Transverse colon (tissue), 4 donors: ENCODE data around the gene CDC14B. TPM values are rescaled to one million over a fixed set of nuclear protein-coding genes. Genes with fewer than 3 reads are reported as not detected.
"Not testable (repeated sequence)": the region's sequence is repeated elsewhere in the genome, so short reads cannot be mapped to it uniquely, and the experiment has no call there.

ENCODE experiments used
- DNase-seq: peaks from one replicate; pipeline ENCODE4 v3.0.0-alpha.2; 2019
- H3K27ac ChIP-seq, 4 donors: fragments of 200-600 bp; sonication (generic); 2 replicates each; pipeline ENCODE4 v1.5.1; 2016 to 2018; ENCODE audit warnings: inconsistent platforms in 4 of 4
- H3K27me3 ChIP-seq: fragments of 200-600 bp; sonication (generic); 2 replicates; pipeline ENCODE4 v1.5.1; 2017; ENCODE audit warnings: inconsistent platforms
- H3K36me3 ChIP-seq, 4 donors: fragments of 200-600 bp; sonication (generic); 2 replicates each; pipeline ENCODE4 v1.5.1; 2017 to 2019; ENCODE audit warnings: inconsistent platforms in 4 of 4
- H3K4me1 ChIP-seq, 4 donors: fragments of 200-600 bp; sonication (generic); 2 replicates each; pipeline ENCODE4 v1.5.1; 2017 to 2020; ENCODE audit warnings: inconsistent platforms in 4 of 4
- H3K4me3 ChIP-seq, 4 donors: fragments of 200-600 bp; sonication (generic); 1 replicate in 1 of 4; 2 replicates in 3 of 4; pipeline versions ENCODE4 v1.5.1 to v1.6.1; 2017 to 2019; ENCODE audit warnings: inconsistent platforms in 4 of 4
- H3K9me3 ChIP-seq, 2 donors: fragments of 200-600 bp; sonication (generic); 2 replicates each; pipeline ENCODE4 v1.5.1; 2017 to 2019; ENCODE audit warnings: inconsistent platforms in 2 of 2
- EP300 ChIP-seq: sonication (generic); formaldehyde crosslinking; IDR thresholded peaks from one replicate; pipeline ENCODE4 v1.6.1; 2017; ENCODE audit warnings: antibody characterized with exemption, low read depth
- POLR2A ChIP-seq: fragments of 450-650 bp; IDR thresholded peaks from one replicate; pipeline ENCODE4 v1.6.1; 2016; ENCODE audit warnings: antibody characterized with exemption, mild to moderate bottlenecking, moderate library complexity
- POLR2AphosphoS5 ChIP-seq, 3 donors: sonication (generic); formaldehyde crosslinking; IDR thresholded peaks; one replicate each; pipeline ENCODE4 v1.6.1; 2016; ENCODE audit warnings: antibody characterized with exemption in 3 of 3
- WGBS, 2 donors: methylation state at CpG; one replicate each; pipeline ENCODE4 v1.1.5; 2018; ENCODE audit warnings: low coverage in 1 of 2; 5-methylcytosine and 5-hydroxymethylcytosine counted together
- in situ Hi-C, 4 donors: fragments of 200-750 bp; cut with MboI; loops; one replicate each; pipeline versions ENCODE4 v1.15.0 to v1.15.1; 2017; ENCODE audit warnings: low sequenced_read_pairs in 3 of 4, low pct_ligation_motif_present in 1 of 4, low pct_unique_long_range_greater_than_20kb in 1 of 4
- intact Hi-C: fragments of 100-400 bp; cut with DNase I; formaldehyde crosslinking; loops from one replicate; pipeline ENCODE4 v1.15.1; 2023; ENCODE audit warnings: low total_unique reads
- total RNA-seq, 4 donors: library from RNA; depleted of rRNA; stranded (reverse); fragments of >200 nt; gene quantifications; one replicate each; pipeline ENCODE4 v1.1.0, GENCODE V29; 2016
- TF ChIP-seq, protein P1 (sequence below), 5 experiments: fragments of 200-600 bp in 3 of 5; fragments of 450-650 bp in 2 of 5; sonication (generic) in 3 of 5; IDR thresholded peaks; 1 replicate in 2 of 5; 2 replicates in 3 of 5; pipeline ENCODE4 v1.5.1; 2016 to 2017; ENCODE audit warnings: antibody characterized with exemption in 5 of 5, inconsistent platforms in 3 of 5, mild to moderate bottlenecking in 2 of 5, moderate library complexity in 1 of 5

CDC14B gene
- total RNA-seq, 4 donors from 2014 or later, result 18.0 to 22.3 (median 20.9) TPM

DNA sequence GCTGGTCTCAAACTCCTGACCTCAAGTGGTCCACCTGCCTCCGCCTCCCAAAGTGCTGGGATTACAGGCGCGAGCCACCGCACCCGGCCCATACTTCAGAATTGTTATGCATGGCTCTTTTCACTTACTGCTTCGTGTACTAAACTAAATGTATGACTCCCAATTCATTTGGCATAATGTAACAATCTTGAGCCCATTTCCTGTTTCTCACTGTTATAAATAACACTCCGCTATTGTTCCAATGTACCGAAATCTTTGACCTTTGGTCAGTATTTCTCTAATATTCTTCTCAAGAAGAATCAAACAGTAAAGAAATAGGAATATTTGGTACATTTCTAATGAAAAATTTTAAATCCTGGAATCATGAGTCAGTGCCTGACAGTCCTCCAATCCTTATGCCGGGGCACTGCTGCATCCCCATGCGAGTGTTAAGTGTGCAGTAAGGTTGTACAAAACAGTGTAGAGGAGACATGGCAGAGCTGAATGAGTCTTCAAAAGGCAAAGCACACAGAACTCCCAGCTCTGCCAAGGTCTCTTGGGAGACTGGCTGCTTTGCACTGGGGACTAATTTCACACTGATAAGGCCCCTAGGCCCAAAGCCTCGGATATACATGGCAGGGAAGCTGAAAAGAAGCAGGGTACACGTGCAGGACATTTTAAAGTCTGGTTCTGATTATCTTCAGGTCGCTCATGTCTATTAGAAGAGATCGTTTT, 111.3 kb downstream of the CDC14B start:
- in situ Hi-C loops, result no loop called here
- DNase-seq, result no peak
- Histone ChIP-seq H3K36me3 (no peaks in the 10 kb centered on the region), H3K4me3 (no peak overlapping the region), H3K27ac (no peak overlapping the region), H3K9me3 (no peaks in the 10 kb centered on the region), H3K4me1 (no peaks in the 10 kb centered on the region), H3K27me3 (no peaks in the 10 kb centered on the region)
- WGBS, 2 donors, result 80 to 88% methylated on average over 13 to 14 of the region's 14 CpGs
- no peak for TF ChIP-seq EP300
- TF ChIP-seq, protein P1, sequence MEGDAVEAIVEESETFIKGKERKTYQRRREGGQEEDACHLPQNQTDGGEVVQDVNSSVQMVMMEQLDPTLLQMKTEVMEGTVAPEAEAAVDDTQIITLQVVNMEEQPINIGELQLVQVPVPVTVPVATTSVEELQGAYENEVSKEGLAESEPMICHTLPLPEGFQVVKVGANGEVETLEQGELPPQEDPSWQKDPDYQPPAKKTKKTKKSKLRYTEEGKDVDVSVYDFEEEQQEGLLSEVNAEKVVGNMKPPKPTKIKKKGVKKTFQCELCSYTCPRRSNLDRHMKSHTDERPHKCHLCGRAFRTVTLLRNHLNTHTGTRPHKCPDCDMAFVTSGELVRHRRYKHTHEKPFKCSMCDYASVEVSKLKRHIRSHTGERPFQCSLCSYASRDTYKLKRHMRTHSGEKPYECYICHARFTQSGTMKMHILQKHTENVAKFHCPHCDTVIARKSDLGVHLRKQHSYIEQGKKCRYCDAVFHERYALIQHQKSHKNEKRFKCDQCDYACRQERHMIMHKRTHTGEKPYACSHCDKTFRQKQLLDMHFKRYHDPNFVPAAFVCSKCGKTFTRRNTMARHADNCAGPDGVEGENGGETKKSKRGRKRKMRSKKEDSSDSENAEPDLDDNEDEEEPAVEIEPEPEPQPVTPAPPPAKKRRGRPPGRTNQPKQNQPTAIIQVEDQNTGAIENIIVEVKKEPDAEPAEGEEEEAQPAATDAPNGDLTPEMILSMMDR (IDR thresholded peaks at IDR 0.05), result no peak
- TF ChIP-seq POLR2A, result no peak
- TF ChIP-seq POLR2AphosphoS5 (IDR thresholded peaks at IDR 0.05), result no peak
- intact Hi-C loops, result no loop called here

DNA sequence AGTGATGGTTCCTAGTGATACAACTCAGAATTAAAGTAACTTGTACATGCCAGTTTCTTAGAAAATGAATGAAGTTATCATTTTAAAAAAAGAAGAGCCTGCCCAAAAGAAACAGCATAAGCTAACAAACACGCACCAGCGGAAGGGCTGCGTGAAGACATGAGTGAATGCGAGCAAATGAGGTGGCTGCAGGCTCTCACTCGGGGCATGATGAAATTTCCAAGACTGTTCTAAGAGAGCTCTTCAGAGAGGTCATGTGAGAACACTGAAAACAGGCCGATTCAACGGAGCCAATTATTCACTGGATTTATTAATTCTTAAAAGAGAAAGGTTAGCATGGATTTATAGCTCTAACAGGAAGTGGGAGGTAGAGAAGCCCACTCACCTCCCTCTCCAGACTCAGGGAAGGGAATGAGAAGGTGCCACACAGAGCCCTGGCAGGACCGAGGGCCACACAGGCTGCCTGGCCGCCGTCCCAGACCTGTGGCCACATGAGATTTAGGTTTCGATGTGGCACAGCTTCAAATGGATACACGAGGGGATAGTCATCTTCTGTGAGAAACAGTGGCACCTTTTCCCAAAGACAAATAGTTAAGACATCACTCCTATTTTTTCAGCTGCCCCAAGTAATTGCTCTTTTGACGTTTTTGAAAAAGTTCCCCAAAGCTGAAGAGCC, 114.2 kb downstream of the CDC14B start:
- WGBS, 2 donors, result 86 to 89% methylated on average over 10 to 13 of the region's 13 CpGs
- no peaks in the 10 kb centered on the region for H3K36me3 ChIP-seq
- TF ChIP-seq, protein P1 (IDR thresholded peaks at IDR 0.05), result no peak
- TF ChIP-seq POLR2A, result no peak
- no peak for TF ChIP-seq POLR2AphosphoS5 (IDR thresholded peaks at IDR 0.05)
- no peak for TF ChIP-seq EP300
- no peak overlapping the region for H3K27ac ChIP-seq
- H3K4me3 ChIP-seq, result no peak overlapping the region
- no peaks in the 10 kb centered on the region for H3K4me1 ChIP-seq
- no peaks in the 10 kb centered on the region for H3K27me3 ChIP-seq
- in situ Hi-C loops, result no loop called here
- intact Hi-C loops, result no loop called here
- no peaks in the 10 kb centered on the region for H3K9me3 ChIP-seq
- DNase-seq, result no peak

DNA sequence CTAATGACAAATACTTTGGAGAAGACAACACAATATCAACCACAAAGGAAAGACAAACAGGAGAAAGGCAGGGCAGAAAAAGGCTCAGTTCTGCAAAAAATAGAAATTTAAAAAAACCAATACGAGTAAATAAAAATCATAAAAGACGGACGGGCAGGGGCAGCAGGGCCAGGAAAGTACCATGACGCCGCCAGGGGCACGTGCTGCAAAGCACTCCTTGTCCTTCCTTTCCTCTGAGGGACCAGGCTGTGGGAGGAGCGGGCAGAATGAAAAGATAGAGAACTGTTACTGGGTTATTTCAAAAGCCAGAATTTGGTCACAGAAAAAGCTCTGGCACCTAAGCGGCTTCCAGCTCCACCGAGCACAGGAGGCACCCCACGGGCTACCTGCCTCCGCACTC, 115.7 kb downstream of the CDC14B start:
- Histone ChIP-seq H3K27me3 (no peaks in the 10 kb centered on the region), H3K4me3 (no peak overlapping the region), H3K9me3 (no peaks in the 10 kb centered on the region), H3K36me3 (no peaks in the 10 kb centered on the region), H3K27ac (no peak overlapping the region), H3K4me1 (no peaks in the 10 kb centered on the region)
- TF ChIP-seq POLR2A (no peak), POLR2AphosphoS5 (IDR thresholded peaks at IDR 0.05) (no peak), EP300 (no peak)
- TF ChIP-seq, protein P1 (IDR thresholded peaks at IDR 0.05), result no peak
- intact Hi-C loops (no loop called here), in situ Hi-C loops (no loop called here)
- 89 to 92% methylated on average over 7 to 11 of the region's 11 CpGs for WGBS, 2 donors
- DNase-seq, result no peak

DNA sequence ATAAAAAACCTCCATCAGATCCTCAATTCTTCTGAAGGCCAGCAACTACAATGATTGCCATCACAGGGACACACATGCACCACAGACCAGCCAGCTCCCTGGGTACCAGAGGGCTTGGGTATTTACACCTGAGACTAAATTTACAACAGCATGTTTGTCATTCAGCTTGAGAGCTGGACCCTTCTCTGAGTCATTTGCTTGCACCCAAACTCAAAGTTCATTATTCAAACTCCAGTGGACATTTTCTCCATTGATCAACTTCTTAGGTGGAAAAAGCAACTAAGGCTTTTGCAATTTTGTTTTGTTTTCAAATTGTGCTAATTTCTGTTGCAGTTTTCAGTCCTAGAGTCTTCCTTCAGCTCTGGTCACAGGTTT, 116.3 kb downstream of the CDC14B start:
- intact Hi-C loops, H3K9me3 ChIP-seq, H3K27me3 ChIP-seq, H3K27ac ChIP-seq, H3K4me3 ChIP-seq, H3K4me1 ChIP-seq, H3K36me3 ChIP-seq, DNase-seq, in situ Hi-C loops: not testable (repeated sequence)
